Body of pancreas (tissue), 4 donors: Measurements from ENCODE around the gene SPOCD1. TPM values are rescaled to one million over a fixed set of nuclear protein-coding genes. Genes with fewer than 3 reads are reported as not detected.

Experiments
- ATAC-seq: fragments of 150-250 bp; one replicate; pipeline ENCODE4 v1.9.1; 2016
- DNase-seq, 4 donors: peaks; one replicate each; pipeline ENCODE4 v3.0.0-alpha.2; 2019
- H3K27ac ChIP-seq, 4 donors: fragments of 200-600 bp; sonication (generic); 1 replicate in 3 of 4; 2 replicates in 1 of 4; pipeline versions ENCODE4 v1.5.1 to v1.6.1; 2016 to 2019; ENCODE audit warnings: mild to moderate bottlenecking in 1 of 4, mixed read lengths in 1 of 4, moderate library complexity in 1 of 4
- H3K27me3 ChIP-seq, 2 donors: fragments of 200-600 bp; sonication (generic); one replicate each; pipeline ENCODE4 v1.6.0; 2016; ENCODE audit warnings: mild to moderate bottlenecking in 1 of 2
- H3K36me3 ChIP-seq, 2 donors: fragments of 200-600 bp; sonication (generic); replicated peaks in 1 of 2; 2 replicates each; pipeline ENCODE4 v1.5.1; 2016; ENCODE audit warnings: low read depth in 2 of 2; ENCODE audit not compliant: insufficient read depth in 1 of 2
- H3K4me1 ChIP-seq: fragments of 200-600 bp; sonication (generic); one replicate; pipeline ENCODE4 v1.6.0; 2016
- H3K4me3 ChIP-seq, 2 donors: fragments of 200-600 bp; sonication (generic); 1 replicate in 1 of 2; 2 replicates in 1 of 2; pipeline ENCODE4 v1.5.1; 2016 to 2019
- H3K9me3 ChIP-seq, 3 donors: fragments of 200-600 bp; sonication (generic); 1 replicate in 2 of 3; 2 replicates in 1 of 3; pipeline ENCODE4 v1.5.1; 2016
- POLR2A ChIP-seq, 3 donors: fragments of 450-650 bp; IDR thresholded peaks; one replicate each; pipeline ENCODE4 v1.6.1; 2016; ENCODE audit warnings: antibody characterized with exemption in 3 of 3, mild to moderate bottlenecking in 2 of 3
- WGBS, 2 donors: methylation state at CpG; one replicate each; pipeline ENCODE4 v1.1.5; 2017; 5-methylcytosine and 5-hydroxymethylcytosine counted together
- intact Hi-C: fragments of 100-400 bp; cut with DNase I; formaldehyde crosslinking; loops from one replicate; pipeline ENCODE4 v1.15.1; 2023
- total RNA-seq, 2 donors: library from RNA; depleted of rRNA; stranded (reverse); fragments of >200 nt; gene quantifications; one replicate each; pipeline ENCODE4 v1.1.0, GENCODE V29; 2016
- TF ChIP-seq, protein P1 (sequence below), 7 experiments: fragments of 450-650 bp in 4 of 7; fragments of 200-600 bp in 3 of 7; sonication (generic) in 3 of 7; IDR thresholded peaks; one replicate each; pipeline ENCODE4 v1.5.1; 2016 to 2019; ENCODE audit warnings: antibody characterized with exemption in 7 of 7

The SPOCD1 gene
- total RNA-seq, 2 donors from 2014 or later: 0.26 TPM; not detected in 1

DNA sequence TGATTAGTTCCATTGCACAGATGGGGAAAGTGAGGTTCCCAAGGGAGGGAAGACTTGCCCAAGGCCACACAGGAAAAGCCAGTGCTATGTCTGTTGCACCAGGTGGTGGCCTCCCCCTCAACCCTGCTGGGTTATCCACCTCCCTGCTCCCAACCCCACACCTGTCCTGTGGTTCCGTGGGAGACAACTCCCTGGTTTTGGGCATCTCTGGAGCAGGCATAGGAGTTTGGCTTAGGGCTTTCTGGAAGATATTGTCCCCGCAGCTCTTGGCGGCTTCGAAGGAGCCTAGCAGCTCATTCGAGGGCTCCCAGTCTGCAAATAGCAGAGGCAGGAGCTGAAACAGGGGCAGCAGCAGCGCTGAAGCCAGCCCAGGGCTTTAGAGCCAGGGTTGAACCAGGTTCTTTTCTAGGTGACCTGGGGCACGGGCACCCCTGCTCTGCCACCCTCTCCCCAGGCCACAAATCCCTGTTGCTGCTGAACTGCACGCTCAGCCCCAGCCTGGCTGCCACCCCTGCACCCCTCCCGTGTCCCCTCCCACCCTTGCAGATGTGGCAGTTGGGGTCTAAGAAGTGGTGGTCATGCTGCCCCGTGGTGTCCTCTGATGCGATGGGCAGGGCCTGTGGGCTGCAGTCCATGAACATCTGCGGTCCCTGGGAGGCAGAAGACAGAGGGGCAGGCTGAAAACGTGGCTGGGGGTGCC is 22.1 kb downstream of the SPOCD1 start:
- Histone ChIP-seq H3K4me3 (no peak overlapping the region), H3K27me3 (no peaks in the 10 kb centered on the region), H3K36me3 (no peaks in the 10 kb centered on the region), H3K4me1 (peaks cover 6% of the 10 kb centered on the region), H3K9me3 (no peaks in the 10 kb centered on the region), H3K27ac (no peak overlapping the region)
- TF ChIP-seq, protein P1, sequence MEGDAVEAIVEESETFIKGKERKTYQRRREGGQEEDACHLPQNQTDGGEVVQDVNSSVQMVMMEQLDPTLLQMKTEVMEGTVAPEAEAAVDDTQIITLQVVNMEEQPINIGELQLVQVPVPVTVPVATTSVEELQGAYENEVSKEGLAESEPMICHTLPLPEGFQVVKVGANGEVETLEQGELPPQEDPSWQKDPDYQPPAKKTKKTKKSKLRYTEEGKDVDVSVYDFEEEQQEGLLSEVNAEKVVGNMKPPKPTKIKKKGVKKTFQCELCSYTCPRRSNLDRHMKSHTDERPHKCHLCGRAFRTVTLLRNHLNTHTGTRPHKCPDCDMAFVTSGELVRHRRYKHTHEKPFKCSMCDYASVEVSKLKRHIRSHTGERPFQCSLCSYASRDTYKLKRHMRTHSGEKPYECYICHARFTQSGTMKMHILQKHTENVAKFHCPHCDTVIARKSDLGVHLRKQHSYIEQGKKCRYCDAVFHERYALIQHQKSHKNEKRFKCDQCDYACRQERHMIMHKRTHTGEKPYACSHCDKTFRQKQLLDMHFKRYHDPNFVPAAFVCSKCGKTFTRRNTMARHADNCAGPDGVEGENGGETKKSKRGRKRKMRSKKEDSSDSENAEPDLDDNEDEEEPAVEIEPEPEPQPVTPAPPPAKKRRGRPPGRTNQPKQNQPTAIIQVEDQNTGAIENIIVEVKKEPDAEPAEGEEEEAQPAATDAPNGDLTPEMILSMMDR (IDR thresholded peaks at IDR 0.05): no peak
- TF ChIP-seq POLR2A (IDR thresholded peaks at IDR 0.05): no peak
- 63 to 72% methylated on average over 5 to 13 of the region's 13 CpGs for WGBS, 2 donors
- intact Hi-C loops: no loop called here
- no peak for ATAC-seq
- no peak for DNase-seq

DNA sequence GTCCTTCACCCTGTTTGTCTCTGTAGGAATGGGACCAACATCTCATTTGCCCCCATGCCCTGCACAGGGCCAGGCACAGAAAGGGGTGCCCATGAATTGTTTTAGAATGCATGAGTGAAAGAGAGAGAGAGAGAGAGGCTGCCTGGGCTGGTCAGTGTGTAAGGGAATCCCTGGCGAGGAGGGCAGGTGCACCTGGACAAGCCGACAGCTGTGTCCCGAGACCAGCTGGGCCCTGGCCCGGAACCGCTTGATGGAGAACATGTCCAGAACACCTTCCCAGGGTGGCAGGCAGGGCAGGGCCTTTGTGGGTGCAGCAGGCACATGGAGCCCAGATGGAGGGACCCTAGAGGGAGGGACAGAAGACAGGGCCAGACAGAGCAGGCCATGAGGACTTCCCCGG is 22.7 kb downstream of the SPOCD1 start:
- Histone ChIP-seq H3K4me1 (peaks cover 10% of the 10 kb centered on the region), H3K4me3 (no peak overlapping the region), H3K9me3 (no peaks in the 10 kb centered on the region), H3K36me3 (no peaks in the 10 kb centered on the region), H3K27ac (no peak overlapping the region), H3K27me3 (no peaks in the 10 kb centered on the region)
- DNase-seq: peak in 1 of 4 donors; percentile 5
- WGBS, 2 donors: 69 to 74% methylated on average over 6 of the region's 6 CpGs
- ATAC-seq: no peak
- no peak for TF ChIP-seq POLR2A (IDR thresholded peaks at IDR 0.05)
- TF ChIP-seq, protein P1 (IDR thresholded peaks at IDR 0.05): no peak
- intact Hi-C loops: no loop called here

DNA sequence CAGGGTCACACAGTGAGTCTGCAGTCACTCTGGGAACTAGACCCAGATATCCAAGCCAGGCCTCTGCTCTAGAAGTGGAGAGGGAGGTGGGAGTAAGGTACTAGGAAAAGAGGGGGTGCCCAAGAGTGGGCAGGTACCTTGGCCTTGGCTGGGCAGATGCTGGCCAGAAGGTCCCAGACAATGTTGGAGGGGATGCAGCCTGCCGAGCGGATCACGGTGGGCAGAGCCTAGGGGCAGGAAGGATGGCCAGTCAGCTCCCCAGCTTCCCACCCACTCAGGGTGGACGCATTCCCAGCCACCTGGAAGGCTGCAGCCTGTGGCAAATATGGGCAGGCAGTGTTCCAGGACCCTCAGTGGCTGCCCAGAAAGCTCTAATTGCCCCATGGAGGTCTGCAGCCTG is 23.3 kb downstream of the SPOCD1 start:
- 63 to 65% methylated on average over 3 to 4 of the region's 4 CpGs for WGBS, 2 donors
- DNase-seq (peak in 1 of 4 donors; percentile 5), ATAC-seq (no peak)
- Histone ChIP-seq H3K27me3 (no peaks in the 10 kb centered on the region), H3K4me1 (peaks cover 14% of the 10 kb centered on the region), H3K27ac (no peak overlapping the region), H3K4me3 (no peak overlapping the region), H3K9me3 (no peaks in the 10 kb centered on the region), H3K36me3 (no peaks in the 10 kb centered on the region)
- intact Hi-C loops: no loop called here
- TF ChIP-seq, protein P1 (IDR thresholded peaks at IDR 0.05): no peak
- no peak for TF ChIP-seq POLR2A (IDR thresholded peaks at IDR 0.05)

DNA sequence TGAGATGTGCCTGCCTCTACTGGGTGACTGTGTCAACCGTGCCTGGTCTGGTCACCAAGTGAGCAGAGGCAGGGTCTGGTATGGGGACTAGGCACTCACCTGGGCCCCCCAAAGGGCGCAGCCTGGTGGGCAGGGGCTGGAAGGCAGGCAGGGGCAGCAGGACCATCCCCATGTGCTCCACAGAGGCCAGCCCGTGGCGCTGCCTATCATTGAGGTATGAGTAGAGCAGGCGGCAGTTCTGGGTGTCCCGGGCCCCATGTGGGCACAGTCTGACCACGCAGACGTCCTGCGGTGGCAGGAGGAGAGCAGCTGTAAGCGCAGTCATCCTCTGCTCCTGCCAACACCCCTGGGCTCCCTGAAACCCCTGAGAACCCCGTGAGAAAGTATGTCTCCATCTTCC is 23.7 kb downstream of the SPOCD1 start:
- Histone ChIP-seq H3K9me3 (no peaks in the 10 kb centered on the region), H3K36me3 (no peaks in the 10 kb centered on the region), H3K4me1 (peaks cover 14% of the 10 kb centered on the region), H3K27ac (no peak overlapping the region), H3K4me3 (no peak overlapping the region), H3K27me3 (no peaks in the 10 kb centered on the region)
- DNase-seq (peak in 1 of 4 donors; percentile 6), ATAC-seq (no peak)
- intact Hi-C loops: no loop called here
- WGBS, 2 donors: 62 to 63% methylated on average over 2 to 11 of the region's 11 CpGs
- TF ChIP-seq, protein P1 (IDR thresholded peaks at IDR 0.05): no peak
- no peak for TF ChIP-seq POLR2A (IDR thresholded peaks at IDR 0.05)
